Psoas muscle (tissue), 8 donors: Measurements from ENCODE around the gene PHF3. TPM values are rescaled to one million over a fixed set of nuclear protein-coding genes. Genes with fewer than 3 reads are reported as not detected.
A peak's percentile ranks its signal among the peaks of the same experiment; 100 is the strongest.

Experiments
- ATAC-seq, 4 donors: fragments of 200-7000 bp; cut with Tn5 transposase; one replicate each; pipeline ENCODE4 v1.9.1; 2020; ENCODE audit warnings: moderate library complexity in 3 of 4, mild to moderate bottlenecking in 2 of 4
- DNase-seq, 2 donors: peaks; one replicate each; pipeline ENCODE4 v3.0.0-alpha.2; 2020
- H3K27ac ChIP-seq: fragments of 200-600 bp; one replicate; pipeline ENCODE4 v1.8.0; 2022
- H3K27me3 ChIP-seq, 3 donors: fragments of 200-600 bp in 1 of 3; one replicate each; pipeline versions ENCODE4 v1.6.1 to v1.8.0; 2013 to 2022; ENCODE audit warnings: low read length in 2 of 3, mild to moderate bottlenecking in 2 of 3, moderate library complexity in 1 of 3; ENCODE audit not compliant: insufficient read depth in 3 of 3
- H3K36me3 ChIP-seq, 2 donors: fragments of 200-600 bp in 1 of 2; one replicate each; pipeline versions ENCODE4 v1.6.1 to v1.8.0; 2013 to 2022; ENCODE audit warnings: low read depth in 1 of 2, mild to moderate bottlenecking in 1 of 2, moderate library complexity in 1 of 2; ENCODE audit not compliant: insufficient read depth in 1 of 2
- H3K4me1 ChIP-seq: fragments of 200-600 bp; one replicate; pipeline ENCODE4 v1.8.0; 2022
- H3K4me3 ChIP-seq: fragments of 200-600 bp; one replicate; pipeline ENCODE4 v1.8.0; 2022; ENCODE audit warnings: mild to moderate bottlenecking
- H3K9me3 ChIP-seq: fragments of 200-600 bp; one replicate; pipeline ENCODE4 v1.8.0; 2022
- WGBS, 3 donors: extraction: QIAGEN DNeasy Blood & Tissue Kit; methylation state at CpG; one replicate each; pipeline versions ENCODE4 v1.1.6 to v1.1.7; 2013; 5-methylcytosine and 5-hydroxymethylcytosine counted together
- intact Hi-C, 2 donors: fragments of 100-400 bp; cut with DNase I; formaldehyde crosslinking; loops; one replicate each; pipeline versions ENCODE4 v1.11.0 to v1.14.2; 2022
- polyA plus RNA-seq, 3 donors: library from polyadenylated mRNA; stranded (reverse); fragments of 200-250 nt; gene quantifications; one replicate each; pipeline ENCODE4 v1.2.3, GENCODE V29; 2013
- total RNA-seq, 4 donors: library from RNA; stranded (reverse); fragmentation: NEBNext Ultra II Directional in 2 of 4; extraction: Animal tissue kit (Norgen Biotek cat#: 25700) in 2 of 4; gene quantifications; one replicate each; pipeline versions ENCODE4 v1.2.1 to v1.2.4, GENCODE V29; 2021 to 2023
- TF ChIP-seq, protein P1 (sequence below): fragments of 200-600 bp; IDR thresholded peaks from one replicate; pipeline ENCODE4 v1.8.0; 2022; ENCODE audit warnings: antibody characterized with exemption
- donor health status: healthy with polysubstance abuse.
- donor health status: DM: no; HTN: no; CAD: no; lungs with moderate emphysema.
- donor health status: Bipolar disorder and iron deficiency.
- donor health status: healthy.
- donor health status: DM: yes; HTN: yes; CAD: no.
- donor health status: DM: no; HTN: no; CAD: no.
- donor health status: DM: no; HTN: no; CAD: no.
- donor health status: DM: yes; HTN: yes; CAD: no.

Gene PHF3
- total and polyA plus RNA-seq, 7 donors: 4.9 to 38.6 (median 24.0) TPM

- intact Hi-C loops: loop anchor here (2.0 kb wide), 1 partner anchor 167 kb away; no protein-coding TSS in a partner anchor
- no peaks in the 10 kb centered on the region for H3K27me3 ChIP-seq
- no peaks in the 10 kb centered on the region for H3K36me3 ChIP-seq
- no peaks in the 10 kb centered on the region for H3K9me3 ChIP-seq
- peaks cover 6% of the 10 kb centered on the region for H3K4me1 ChIP-seq
- DNase-seq (no peak), ATAC-seq (peak; percentile 23 to 44 (median 34))
- WGBS, 3 donors: 53 to 56% (median 56%) methylated on average over 6 of the region's 6 CpGs
- no peak overlapping the region for H3K27ac ChIP-seq
- H3K4me3 ChIP-seq: peak overlapping the region; percentile 75
- TF ChIP-seq, protein P1, sequence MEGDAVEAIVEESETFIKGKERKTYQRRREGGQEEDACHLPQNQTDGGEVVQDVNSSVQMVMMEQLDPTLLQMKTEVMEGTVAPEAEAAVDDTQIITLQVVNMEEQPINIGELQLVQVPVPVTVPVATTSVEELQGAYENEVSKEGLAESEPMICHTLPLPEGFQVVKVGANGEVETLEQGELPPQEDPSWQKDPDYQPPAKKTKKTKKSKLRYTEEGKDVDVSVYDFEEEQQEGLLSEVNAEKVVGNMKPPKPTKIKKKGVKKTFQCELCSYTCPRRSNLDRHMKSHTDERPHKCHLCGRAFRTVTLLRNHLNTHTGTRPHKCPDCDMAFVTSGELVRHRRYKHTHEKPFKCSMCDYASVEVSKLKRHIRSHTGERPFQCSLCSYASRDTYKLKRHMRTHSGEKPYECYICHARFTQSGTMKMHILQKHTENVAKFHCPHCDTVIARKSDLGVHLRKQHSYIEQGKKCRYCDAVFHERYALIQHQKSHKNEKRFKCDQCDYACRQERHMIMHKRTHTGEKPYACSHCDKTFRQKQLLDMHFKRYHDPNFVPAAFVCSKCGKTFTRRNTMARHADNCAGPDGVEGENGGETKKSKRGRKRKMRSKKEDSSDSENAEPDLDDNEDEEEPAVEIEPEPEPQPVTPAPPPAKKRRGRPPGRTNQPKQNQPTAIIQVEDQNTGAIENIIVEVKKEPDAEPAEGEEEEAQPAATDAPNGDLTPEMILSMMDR: no peak
Measured at GRCh38 chr6:63597141-63598048, 38.2 kb upstream of the PHF3 start.

DNA sequence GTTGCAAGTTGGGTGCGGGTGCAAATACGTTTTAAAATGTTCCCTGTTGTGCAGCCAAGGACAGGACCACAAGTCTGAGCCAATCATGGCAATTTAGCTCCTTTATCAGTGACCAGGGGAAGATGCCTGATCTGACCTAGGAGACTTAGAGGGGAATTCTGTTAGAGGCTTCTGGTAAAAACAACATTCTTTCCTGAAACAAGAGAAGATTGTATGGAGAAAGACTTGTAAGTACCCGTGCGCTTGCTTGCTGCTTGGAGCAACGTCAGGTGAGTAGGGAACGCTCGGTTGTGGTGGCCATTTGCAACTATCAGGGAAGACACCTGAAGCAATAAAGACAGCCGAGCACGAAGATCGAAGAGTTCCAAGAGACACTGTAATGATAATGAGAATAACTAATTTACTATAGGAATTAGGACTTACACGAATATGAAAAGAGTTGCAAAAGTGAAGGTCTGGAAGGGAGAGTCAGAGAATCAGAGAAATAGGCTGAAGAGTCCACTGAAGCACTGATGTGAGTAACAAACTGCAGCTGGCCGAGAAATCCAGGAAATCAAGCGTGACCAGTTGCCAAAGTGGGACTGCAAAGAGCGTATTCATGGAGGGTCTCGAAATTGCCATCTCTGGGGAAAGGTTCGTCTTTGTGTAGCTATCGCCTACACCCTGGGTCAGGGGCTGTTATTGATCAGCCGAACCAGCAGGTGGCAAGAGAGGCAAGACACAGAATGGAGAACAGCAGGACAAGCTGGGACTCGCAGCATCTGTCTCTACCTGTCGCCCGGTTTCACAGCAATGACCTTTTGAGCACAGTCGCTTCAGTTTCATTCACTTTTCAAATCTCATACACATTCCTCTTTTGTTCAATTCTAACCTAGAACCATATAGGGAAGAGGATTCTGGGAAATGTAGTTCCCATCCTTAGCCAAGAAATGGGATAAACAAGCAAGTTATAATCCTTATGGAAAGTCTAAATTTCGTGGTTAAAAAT is 37.3 kb upstream of the PHF3 start:
- H3K9me3 ChIP-seq: no peaks in the 10 kb centered on the region
- DNase-seq (peak; percentile 57 to 76), ATAC-seq (peak; percentile 91 to 99 (median 94))
- H3K27ac ChIP-seq: no peak overlapping the region
- TF ChIP-seq, protein P1: peak; percentile 89
- H3K36me3 ChIP-seq: no peaks in the 10 kb centered on the region
- H3K4me1 ChIP-seq: peaks cover 6% of the 10 kb centered on the region
- H3K4me3 ChIP-seq: peak overlapping the region; percentile 75
- intact Hi-C loops: loop anchor here (2.0 kb wide), 1 partner anchor 166 kb away; no protein-coding TSS in a partner anchor
- H3K27me3 ChIP-seq: no peaks in the 10 kb centered on the region
- WGBS, 3 donors: 2 to 3% (median 3%) methylated on average over 23 of the region's 23 CpGs

GRCh38 chr6:63599243-63599642 is 36.4 kb upstream of the PHF3 start:
- ATAC-seq: no peak
- 84 to 93% (median 89%) methylated on average over 7 of the region's 7 CpGs for WGBS, 3 donors
- Histone ChIP-seq H3K9me3 (no peaks in the 10 kb centered on the region), H3K36me3 (no peaks in the 10 kb centered on the region), H3K27me3 (no peaks in the 10 kb centered on the region), H3K27ac (no peak overlapping the region), H3K4me3 (no peak overlapping the region), H3K4me1 (peaks cover 6% of the 10 kb centered on the region)
- no peak for DNase-seq
- intact Hi-C loops: loop anchor here (2.0 kb wide), 1 partner anchor 166 kb away; no protein-coding TSS in a partner anchor
- TF ChIP-seq, protein P1: no peak

GRCh38 chr6:63600136-63600535 is 35.5 kb upstream of the PHF3 start:
- H3K9me3 ChIP-seq: no peaks in the 10 kb centered on the region
- intact Hi-C loops: no loop called here
- no peak overlapping the region for H3K4me3 ChIP-seq
- no peak overlapping the region for H3K27ac ChIP-seq
- no peak for DNase-seq
- H3K4me1 ChIP-seq: peaks cover 6% of the 10 kb centered on the region
- 76 to 85% (median 80%) methylated on average over 6 of the region's 6 CpGs for WGBS, 3 donors
- no peaks in the 10 kb centered on the region for H3K36me3 ChIP-seq
- ATAC-seq: no peak
- TF ChIP-seq, protein P1: no peak
- no peaks in the 10 kb centered on the region for H3K27me3 ChIP-seq
